ENCODE data around the gene ZFP36L1. TPM values are rescaled to one million over a fixed set of nuclear protein-coding genes. Genes with fewer than 3 reads are reported as not detected.

ZFP36L1 gene
- total and polyA plus RNA-seq, 9 of the 15 experiments (the other 6 are each of a cell fraction or from before 2014, with no cell fraction given) = 1.3 to 26.6 (median 3.7) TPM

DNA sequence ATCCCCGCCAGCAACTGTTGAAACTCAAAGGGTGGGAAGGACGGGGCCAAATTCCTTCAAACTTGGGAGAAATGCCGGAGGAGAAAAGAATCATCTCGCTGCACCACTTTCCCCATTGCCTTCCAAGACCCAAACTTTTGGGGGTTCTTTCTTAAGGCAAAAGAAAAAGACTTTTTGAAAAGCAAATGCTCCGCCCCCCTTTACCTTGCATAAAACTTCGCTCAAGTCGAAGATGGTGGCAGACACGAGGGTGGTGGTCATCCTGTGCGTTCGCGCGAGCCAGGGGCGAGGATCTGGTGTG is 239 bp downstream of the ZFP36L1 start (continued):
- TF ChIP-seq, protein P1, sequence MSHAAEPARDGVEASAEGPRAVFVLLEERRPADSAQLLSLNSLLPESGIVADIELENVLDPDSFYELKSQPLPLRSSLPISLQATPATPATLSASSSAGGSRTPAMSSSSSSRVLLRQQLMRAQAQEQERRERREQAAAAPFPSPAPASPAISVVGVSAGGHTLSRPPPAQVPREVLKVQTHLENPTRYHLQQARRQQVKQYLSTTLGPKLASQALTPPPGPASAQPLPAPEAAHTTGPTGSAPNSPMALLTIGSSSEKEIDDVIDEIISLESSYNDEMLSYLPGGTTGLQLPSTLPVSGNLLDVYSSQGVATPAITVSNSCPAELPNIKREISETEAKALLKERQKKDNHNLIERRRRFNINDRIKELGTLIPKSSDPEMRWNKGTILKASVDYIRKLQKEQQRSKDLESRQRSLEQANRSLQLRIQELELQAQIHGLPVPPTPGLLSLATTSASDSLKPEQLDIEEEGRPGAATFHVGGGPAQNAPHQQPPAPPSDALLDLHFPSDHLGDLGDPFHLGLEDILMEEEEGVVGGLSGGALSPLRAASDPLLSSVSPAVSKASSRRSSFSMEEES (CRISPR knock-in tag; IDR thresholded peaks at IDR 0.05) = no peak
- TF ChIP-seq, protein P2, sequence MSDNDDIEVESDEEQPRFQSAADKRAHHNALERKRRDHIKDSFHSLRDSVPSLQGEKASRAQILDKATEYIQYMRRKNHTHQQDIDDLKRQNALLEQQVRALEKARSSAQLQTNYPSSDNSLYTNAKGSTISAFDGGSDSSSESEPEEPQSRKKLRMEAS (CRISPR knock-in tag; IDR thresholded peaks at IDR 0.05) = 0 out of 2 replicates have a peak, but pooled peaks have one; percentile 33

DNA sequence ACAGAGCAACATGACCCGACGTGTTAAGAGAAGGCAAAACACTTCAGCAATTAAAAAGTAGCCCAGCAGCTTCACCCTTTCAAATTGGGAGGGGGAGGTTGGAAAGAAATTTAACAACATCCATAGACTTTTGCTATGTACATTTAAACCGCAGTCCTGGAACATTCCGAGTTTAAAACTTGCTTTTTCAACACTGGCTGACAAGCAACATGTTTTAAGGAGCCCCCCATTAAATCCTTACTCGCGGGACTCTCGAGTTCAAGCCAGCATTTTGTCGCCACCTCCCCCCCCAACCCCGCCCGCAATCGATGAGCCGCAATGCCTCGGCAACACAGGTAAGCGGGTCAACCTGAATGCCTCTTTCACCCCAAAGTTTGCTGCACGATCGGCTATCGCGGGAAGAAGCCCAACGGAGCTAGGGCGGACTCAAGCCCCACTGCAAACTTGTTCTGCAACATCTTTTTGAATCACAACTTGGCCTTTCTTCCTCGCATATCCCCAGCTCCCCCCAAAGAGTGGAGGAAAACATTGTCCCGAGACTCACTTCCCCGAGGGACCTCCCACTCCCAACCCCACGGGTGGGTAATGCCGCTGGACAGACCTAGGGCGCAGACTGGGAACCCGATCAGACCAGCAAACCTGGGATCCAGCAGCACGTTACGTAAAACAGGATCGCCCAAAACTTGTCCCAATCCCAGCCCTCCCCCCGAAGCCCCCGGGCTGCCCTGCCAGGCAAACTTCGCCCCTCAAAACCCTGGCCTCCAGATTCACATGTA is 777 bp downstream of the ZFP36L1 start:
- H3K4me3 ChIP-seq = peak overlapping the region; percentile 74
- ChIA-PET POLR2A (interaction anchor here (0.8 to 3.7 kb wide), 12 partner anchors 7 to 553 kb away, joined by 3 to 16 read pairs (median 3); no protein-coding TSS in a partner anchor), CTCF (ENCODE audit: low intra/inter-chr PET ratio) (no interaction called here)
- H3K27ac ChIP-seq (ENCODE audit: extremely low read depth, low read depth, low read length) = peak overlapping the region; percentile 100
- H3K9ac ChIP-seq (ENCODE audit: insufficient read depth in 1 of 2, low read depth in 2 of 2, low read length in 2 of 2) = peak overlapping the region; percentile 94 to 98
- H3K9me3 ChIP-seq (replicated peaks; ENCODE audit: control insufficient read depth, insufficient read depth, low read depth, low read length) = no peaks in the 10 kb centered on the region
- peak in 3 of 4 experiments; percentile 26 to 34 (median 32) for DNase-seq (ENCODE audit: extremely low read depth in 1 of 4, low spot score in 3 of 4)
- H3K36me3 ChIP-seq (ENCODE audit: control insufficient read depth, insufficient read depth, low read length) = peaks cover 35% of the 10 kb centered on the region
- ATAC-seq = no peak
- peak overlapping the region; percentile 89 for H3K4me2 ChIP-seq (ENCODE audit: insufficient read depth, low read length)
- no TSS peak for BruUV-seq (replicated peaks)
- WGBS (ENCODE audit: insufficient coverage, low coverage, missing lambda C conversion rate) = 0% methylated on average over 19 of the region's 33 CpGs
- in situ Hi-C loops (cut with MboI) (no loop called here), intact Hi-C loops (cut with micrococcal nuclease) (loop anchor here (2.0 kb wide), 1 partner anchor 29 kb away; no protein-coding TSS in a partner anchor)
- H2AFZ ChIP-seq (ENCODE audit: low read depth, low read length) = 0 out of 2 replicates have a peak overlapping the region, but pooled peaks have one; percentile 78
- H4K20me1 ChIP-seq (replicated peaks; ENCODE audit: control insufficient read depth, insufficient read depth, low read length) = 0 out of 2 replicates have a peak, but pooled peaks cover 9% of the 10 kb centered on the region
- no peak for FAIRE-seq
- no peaks in the 10 kb centered on the region for H3K9me1 ChIP-seq (ENCODE audit: control insufficient read depth, insufficient read depth, low read length)
- H3K4me1 ChIP-seq (replicated peaks in 1 of 2; ENCODE audit: control insufficient read depth in 2 of 2, insufficient read depth in 2 of 2, low read length in 2 of 2) = peaks cover 25 to 49% of the 10 kb centered on the region in 2 experiments; a peak in 4 of 5 replicates
- H3K79me2 ChIP-seq (ENCODE audit: control insufficient read depth, insufficient read depth, low read length) = peaks cover 70% of the 10 kb centered on the region
- no peaks in the 10 kb centered on the region for H3K27me3 ChIP-seq (ENCODE audit: control insufficient read depth in 2 of 2, insufficient read depth in 2 of 2, low read length in 2 of 2)
- peak; percentile 39; the same call in 1 of the 2 replicates for TF ChIP-seq CHD2 (IDR thresholded peaks at IDR 0.05; ENCODE audit: low read depth, low read length)
- no peak for TF ChIP-seq SMAD3 (CRISPR knock-in tag; conservative IDR thresholded peaks at IDR 0.05)
- no peak for TF ChIP-seq EZH2 (IDR thresholded peaks at IDR 0.05; ENCODE audit: borderline replicate concordance, low read depth, low read length)
- 0 out of 4 replicates have a peak, but pooled peaks of 1 of the 2 experiments have one; percentile 23 for TF ChIP-seq SIN3A (IDR thresholded peaks at IDR 0.05; ENCODE audit: borderline replicate concordance in 2 of 2, control insufficient read depth in 1 of 2, low read depth in 2 of 2, low read length in 2 of 2)
- no peak for TF ChIP-seq DACH1 (IDR thresholded peaks at IDR 0.05; ENCODE audit: partially characterized antibody)
- TF ChIP-seq, protein P3, sequence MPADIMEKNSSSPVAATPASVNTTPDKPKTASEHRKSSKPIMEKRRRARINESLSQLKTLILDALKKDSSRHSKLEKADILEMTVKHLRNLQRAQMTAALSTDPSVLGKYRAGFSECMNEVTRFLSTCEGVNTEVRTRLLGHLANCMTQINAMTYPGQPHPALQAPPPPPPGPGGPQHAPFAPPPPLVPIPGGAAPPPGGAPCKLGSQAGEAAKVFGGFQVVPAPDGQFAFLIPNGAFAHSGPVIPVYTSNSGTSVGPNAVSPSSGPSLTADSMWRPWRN (IDR thresholded peaks at IDR 0.05; ENCODE audit: low read depth) = no peak
- no peak for TF ChIP-seq RCOR1 (IDR thresholded peaks at IDR 0.05; ENCODE audit: borderline replicate concordance in 1 of 2, low read depth in 2 of 2, low read length in 2 of 2)
- TF ChIP-seq JUNB (CRISPR knock-in tag; conservative IDR thresholded peaks at IDR 0.05) = no peak
- TF ChIP-seq HSF4 (CRISPR knock-in tag; IDR thresholded peaks at IDR 0.05; ENCODE audit: borderline replicate concordance) = no peak
- TF ChIP-seq FOXJ2 (tag; IDR thresholded peaks at IDR 0.05) = no peak
- TF ChIP-seq NFIX (CRISPR knock-in tag; IDR thresholded peaks at IDR 0.05; ENCODE audit: low read depth) = no peak
- TF ChIP-seq ZNF124 (CRISPR knock-in tag; IDR thresholded peaks at IDR 0.05) = no peak
- TF ChIP-seq RNF2 (IDR thresholded peaks at IDR 0.05) = no peak
- TF ChIP-seq MED1 (CRISPR knock-in tag; IDR thresholded peaks at IDR 0.05; ENCODE audit: borderline replicate concordance) = no peak
- TF ChIP-seq PHB2 (IDR thresholded peaks at IDR 0.05; ENCODE audit: low read depth) = no peak
